Kidney (tissue), 14 donors: ENCODE results near the gene MRPS17. TPM values are rescaled to one million over a fixed set of nuclear protein-coding genes. Genes with fewer than 3 reads are reported as not detected.

ENCODE experiments used
- DNase-seq, 5 donors: peaks; one replicate each; pipeline ENCODE4 v3.0.0-alpha.2; 2013 to 2020
- FAIRE-seq: peaks from 2 replicates; lab custom pipeline; 2012; peaks lifted over from hg19 to GRCh38; lab: Jason Lieb, UNC
- H3K27ac ChIP-seq, 2 donors: one replicate each; pipeline ENCODE4 v1.7.0; 2013; ENCODE audit warnings: low read depth in 2 of 2, low read length in 2 of 2, inconsistent platforms in 1 of 2
- H3K27me3 ChIP-seq: one replicate; pipeline ENCODE4 v1.7.1; 2013; ENCODE audit warnings: low read length, inconsistent platforms; ENCODE audit not compliant: control insufficient read depth, insufficient read depth
- H3K36me3 ChIP-seq, 3 donors: one replicate each; pipeline versions ENCODE4 v1.7.0 to v1.7.1; 2013; ENCODE audit warnings: low read length in 3 of 3, control low read depth in 1 of 3, inconsistent platforms in 1 of 3; ENCODE audit not compliant: insufficient read depth in 3 of 3, control insufficient read depth in 2 of 3
- H3K4me1 ChIP-seq, 3 donors: one replicate each; pipeline versions ENCODE4 v1.7.0 to v1.7.1; 2013; ENCODE audit warnings: low read length in 3 of 3, inconsistent platforms in 1 of 3, low read depth in 1 of 3; ENCODE audit not compliant: control insufficient read depth in 2 of 3, insufficient read depth in 2 of 3
- H3K4me3 ChIP-seq, 3 donors: one replicate each; pipeline versions ENCODE4 v1.7.0 to v1.8.1; 2013; ENCODE audit warnings: low read length in 3 of 3, control low read depth in 1 of 3, inconsistent platforms in 1 of 3
- H3K9ac ChIP-seq, 3 donors: one replicate each; pipeline versions ENCODE4 v1.7.0 to v1.7.1; 2013; ENCODE audit warnings: low read length in 3 of 3, control low read depth in 1 of 3, inconsistent platforms in 1 of 3
- H3K9me3 ChIP-seq, 3 donors: one replicate each; pipeline versions ENCODE4 v1.7.0 to v1.7.1; 2013; ENCODE audit warnings: low read length in 3 of 3, control low read depth in 1 of 3, inconsistent platforms in 1 of 3; ENCODE audit not compliant: control insufficient read depth in 2 of 3, insufficient read depth in 1 of 3
- CTCF ChIP-seq: IDR thresholded peaks from 3 replicates; pipeline ENCODE4 v1.5.1; 2012; ENCODE audit warnings: mild to moderate bottlenecking, moderate library complexity, borderline replicate concordance; ENCODE audit not compliant: insufficient read depth; ENCODE audit errors: extremely low read depth
- intact Hi-C: fragments of 100-400 bp; cut with DNase I; formaldehyde crosslinking; loops from one replicate; pipeline ENCODE4 v1.11.1; 2022
- polyA plus RNA-seq: library from polyadenylated mRNA; stranded (reverse); fragments of 350-450 nt; fragmentation: Illumina TruSeq; extraction: RNeasy Lipid Tissue Mini Kit (QIAGEN cat#74804); gene quantifications from one replicate; pipeline ENCODE4 v1.2.3, GENCODE V29; 2014; ENCODE audit warnings: low read depth, low replicate concordance; ENCODE audit not compliant: insufficient read depth
- total RNA-seq: library from RNA; stranded (reverse); fragmentation: NEBNext Ultra II Directional; extraction: Animal tissue kit (Norgen Biotek cat#: 25700); gene quantifications from one replicate; pipeline ENCODE4 v1.2.1, GENCODE V29; 2021
- donor health status: control.
- donor health status: control.
- donor health status: control.
- donor health status: control.
- donor health status: control.
- donor health status: DM: yes; HTN: yes; CAD: no.
- donor health status: Normal renal cell carcinoma (clear cell type).

Gene MRPS17
- total and polyA plus RNA-seq, 2 donors from 2014 or later = 12.5 to 26.8 TPM

GRCh38 chr7:55912748-55913158 is 38.9 kb upstream of the MRPS17 start:
- Histone ChIP-seq H3K9ac (no peak overlapping the region), H3K4me3 (no peak overlapping the region), H3K4me1 (no peaks in the 10 kb centered on the region), H3K27me3 (no peaks in the 10 kb centered on the region), H3K36me3 (peaks cover 0 to 5% (median 2%) of the 10 kb centered on the region in 3 donors), H3K27ac (no peak overlapping the region), H3K9me3 (no peaks in the 10 kb centered on the region)
- intact Hi-C loops = no loop called here
- FAIRE-seq = no peak
- TF ChIP-seq CTCF = no peak
- no peak for DNase-seq

- TF ChIP-seq CTCF = no peak
- FAIRE-seq = no peak
- H3K4me3 ChIP-seq = no peak overlapping the region
These were observed 33.9 kb upstream of the MRPS17 start for GRCh38 chr7:55917771-55918170.

GRCh38 chr7:55928006-55928767 is 23.5 kb upstream of the MRPS17 start:
- Histone ChIP-seq H3K9ac (no peak overlapping the region), H3K36me3 (peaks cover 1 to 4% (median 2%) of the 10 kb centered on the region in 3 donors), H3K27ac (no peak overlapping the region), H3K9me3 (no peaks in the 10 kb centered on the region), H3K4me3 (no peak overlapping the region), H3K4me1 (no peaks in the 10 kb centered on the region), H3K27me3 (no peaks in the 10 kb centered on the region)
- no peak for TF ChIP-seq CTCF
- DNase-seq (no peak), FAIRE-seq (no peak)
- intact Hi-C loops = no loop called here

More at GRCh38 chr7:55917771-55918170, 33.9 kb upstream of the MRPS17 start:
- Histone ChIP-seq H3K9ac (no peak overlapping the region), H3K4me1 (no peaks in the 10 kb centered on the region), H3K9me3 (no peaks in the 10 kb centered on the region), H3K36me3 (peaks cover 0 to 8% (median 2%) of the 10 kb centered on the region in 3 donors), H3K27ac (no peak overlapping the region), H3K27me3 (no peaks in the 10 kb centered on the region)
- intact Hi-C loops = no loop called here
- DNase-seq = no peak
